HepG2 (cell line): ENCODE data around the gene ZXDC. TPM values are rescaled to one million over a fixed set of nuclear protein-coding genes. Genes with fewer than 3 reads are reported as not detected.

Experiments used
- ZBTB20 ChIP-seq: sonication (generic); formaldehyde crosslinking; IDR thresholded peaks from 2 replicates; pipeline ENCODE4 v1.8.1; 2023; ENCODE audit warnings: missing genetic modification reagents, low read depth, mild to moderate bottlenecking, borderline replicate concordance
- ZBTB3 ChIP-seq: sonication (generic); formaldehyde crosslinking; IDR thresholded peaks from 2 replicates; pipeline ENCODE4 v1.4.0; 2020; ENCODE audit warnings: low read depth, mild to moderate bottlenecking, moderate library complexity, missing genetic modification reagents, borderline replicate concordance
- ZFP36L2 ChIP-seq: sonication (generic); formaldehyde crosslinking; IDR thresholded peaks from 2 replicates; pipeline ENCODE4 v1.4.0; 2020; ENCODE audit warnings: missing genetic modification reagents
- ZNF24 ChIP-seq: fragments of 450-650 bp; IDR thresholded peaks from 2 replicates; pipeline ENCODE4 v1.6.1; 2017; ENCODE audit warnings: antibody characterized with exemption, mild to moderate bottlenecking
- ZNF317 ChIP-seq: sonication (generic); formaldehyde crosslinking; IDR thresholded peaks from 2 replicates; pipeline ENCODE4 v1.5.0; 2020; ENCODE audit warnings: mild to moderate bottlenecking, missing genetic modification reagents
- ZNF407 ChIP-seq: sonication (generic); formaldehyde crosslinking; IDR thresholded peaks from one replicate; pipeline ENCODE4 v1.5.1; 2020; ENCODE audit warnings: mild to moderate bottlenecking, missing genetic modification reagents; ENCODE audit errors: not compliant biosample characterization
- ZNF710 ChIP-seq: sonication (generic); formaldehyde crosslinking; IDR thresholded peaks from 2 replicates; pipeline ENCODE4 v1.5.0; 2020; ENCODE audit warnings: mild to moderate bottlenecking, missing genetic modification reagents, borderline replicate concordance
- ZSCAN29 ChIP-seq: sonication (generic); formaldehyde crosslinking; conservative IDR thresholded peaks from 2 replicates; pipeline ENCODE4 v1.4.0; 2020; ENCODE audit warnings: mild to moderate bottlenecking, missing genetic modification reagents
- polyA plus RNA-seq, 8 experiments: library from polyadenylated mRNA; depleted of rRNA in 3 of 8; stranded (reverse) in 7 of 8; unstranded in 1 of 8; fragments of >200 nt; fragmentation: Illumina TruSeq in 4 of 8; extraction: Trizol in 4 of 8; gene quantifications; 2 replicates each; pipeline versions ENCODE4 v1.2.1 to v1.2.3, GENCODE V29; 2011 to 2016; ENCODE audit warnings: low read depth in 4 of 8, missing spikeins in 1 of 8, mixed read lengths in 1 of 8; ENCODE audit not compliant: insufficient read depth in 1 of 8
- total RNA-seq, 5 experiments: library from RNA; depleted of rRNA; stranded (reverse); fragments of >200 nt; fragmentation: Illumina TruSeq; extraction: Trizol; gene quantifications; 2 replicates each; pipeline ENCODE4 v1.2.3, GENCODE V29; 2016; ENCODE audit warnings: low read depth in 1 of 5
- TF ChIP-seq, protein P1 (sequence below): sonication (generic); formaldehyde crosslinking; IDR thresholded peaks from 2 replicates; pipeline ENCODE4 v1.8.0; 2022; ENCODE audit warnings: mild to moderate bottlenecking, missing genetic modification reagents, borderline replicate concordance
- TF ChIP-seq, protein P2 (sequence below), 2 experiments: sonication (generic) in 1 of 2; formaldehyde crosslinking in 1 of 2; IDR thresholded peaks; 2 replicates each; pipeline versions ENCODE4 v1.4.0 to v1.6.1; 2016 to 2020; ENCODE audit warnings: borderline replicate concordance in 1 of 2, low read depth in 1 of 2, mild to moderate bottlenecking in 1 of 2, missing genetic modification reagents in 1 of 2

The ZXDC gene
- total and polyA plus RNA-seq, 2 of the 13 experiments (the other 11 are each of a cell fraction or from before 2014, with no cell fraction given): 17.6 to 21.2 TPM

- TF ChIP-seq, protein P1, sequence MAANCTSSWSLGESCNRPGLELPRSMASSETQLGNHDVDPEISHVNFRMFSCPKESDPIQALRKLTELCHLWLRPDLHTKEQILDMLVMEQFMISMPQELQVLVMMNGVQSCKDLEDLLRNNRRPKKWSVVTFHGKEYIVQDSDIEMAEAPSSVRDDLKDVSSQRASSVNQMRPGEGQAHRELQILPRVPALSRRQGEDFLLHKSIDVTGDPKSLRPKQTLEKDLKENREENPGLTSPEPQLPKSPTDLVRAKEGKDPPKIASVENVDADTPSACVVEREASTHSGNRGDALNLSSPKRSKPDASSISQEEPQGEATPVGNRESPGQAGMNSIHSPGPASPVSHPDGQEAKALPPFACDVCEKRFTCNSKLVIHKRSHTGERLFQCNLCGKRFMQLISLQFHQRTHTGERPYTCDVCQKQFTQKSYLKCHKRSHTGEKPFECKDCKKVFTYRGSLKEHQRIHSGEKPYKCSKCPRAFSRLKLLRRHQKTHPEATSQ (CRISPR knock-in tag): no peak
- TF ChIP-seq ZSCAN29 (CRISPR knock-in tag) (no peak), ZBTB3 (CRISPR knock-in tag) (no peak), ZNF407 (no peak), ZNF317 (CRISPR knock-in tag) (peak; percentile 60), ZNF24 (no peak), ZNF710 (CRISPR knock-in tag) (0 out of 2 replicates have a peak, but pooled peaks have one; percentile 34), ZFP36L2 (no peak), ZBTB20 (no peak)
- TF ChIP-seq, protein P2, sequence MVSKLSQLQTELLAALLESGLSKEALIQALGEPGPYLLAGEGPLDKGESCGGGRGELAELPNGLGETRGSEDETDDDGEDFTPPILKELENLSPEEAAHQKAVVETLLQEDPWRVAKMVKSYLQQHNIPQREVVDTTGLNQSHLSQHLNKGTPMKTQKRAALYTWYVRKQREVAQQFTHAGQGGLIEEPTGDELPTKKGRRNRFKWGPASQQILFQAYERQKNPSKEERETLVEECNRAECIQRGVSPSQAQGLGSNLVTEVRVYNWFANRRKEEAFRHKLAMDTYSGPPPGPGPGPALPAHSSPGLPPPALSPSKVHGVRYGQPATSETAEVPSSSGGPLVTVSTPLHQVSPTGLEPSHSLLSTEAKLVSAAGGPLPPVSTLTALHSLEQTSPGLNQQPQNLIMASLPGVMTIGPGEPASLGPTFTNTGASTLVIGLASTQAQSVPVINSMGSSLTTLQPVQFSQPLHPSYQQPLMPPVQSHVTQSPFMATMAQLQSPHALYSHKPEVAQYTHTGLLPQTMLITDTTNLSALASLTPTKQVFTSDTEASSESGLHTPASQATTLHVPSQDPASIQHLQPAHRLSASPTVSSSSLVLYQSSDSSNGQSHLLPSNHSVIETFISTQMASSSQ (IDR thresholded peaks at IDR 0.05; ENCODE audit: low read depth): no peak
- TF ChIP-seq, protein P2 (CRISPR knock-in tag; IDR thresholded peaks at IDR 0.05; ENCODE audit: borderline replicate concordance): no peak
These were observed 6.3 kb upstream of the ZXDC start (continued) for GRCh38 chr3:126481808-126482502.
